Muscle layer of duodenum (tissue), 2 donors: ENCODE results near the gene PRSS53.
A peak's percentile ranks its signal among the peaks of the same experiment; 100 is the strongest.

ENCODE experiments used
- H3K27ac ChIP-seq: one replicate; pipeline ENCODE4 v1.7.0; 2013; ENCODE audit warnings: mild to moderate bottlenecking, low read length
- H3K27me3 ChIP-seq: one replicate; pipeline ENCODE4 v1.7.0; 2013; ENCODE audit warnings: low read depth, mild to moderate bottlenecking, control low read depth, low read length
- H3K36me3 ChIP-seq, 2 donors: one replicate each; pipeline ENCODE4 v1.7.0; 2013; ENCODE audit warnings: low read length in 2 of 2, control low read depth in 1 of 2, mild to moderate bottlenecking in 1 of 2; ENCODE audit not compliant: insufficient read depth in 2 of 2, control insufficient read depth in 1 of 2
- H3K4me1 ChIP-seq, 2 donors: one replicate each; pipeline ENCODE4 v1.7.0; 2013; ENCODE audit warnings: low read length in 2 of 2, mild to moderate bottlenecking in 2 of 2, control low read depth in 1 of 2, moderate library complexity in 1 of 2; ENCODE audit not compliant: insufficient read depth in 2 of 2, control insufficient read depth in 1 of 2
- H3K4me3 ChIP-seq, 2 donors: one replicate each; pipeline ENCODE4 v1.7.0; 2013; ENCODE audit warnings: low read length in 2 of 2, low read depth in 1 of 2, mild to moderate bottlenecking in 1 of 2
- H3K9me3 ChIP-seq, 2 donors: one replicate each; pipeline ENCODE4 v1.7.0; 2013; ENCODE audit warnings: low read length in 2 of 2, control low read depth in 1 of 2, mild to moderate bottlenecking in 1 of 2; ENCODE audit not compliant: control insufficient read depth in 1 of 2
- donor health status: healthy.

Gene PRSS53

GRCh38 chr16:31130899-31131298 is 42.2 kb upstream of the PRSS53 start:
- Histone ChIP-seq H3K4me1 (peaks cover 6 to 7% of the 10 kb centered on the region in 2 donors), H3K27ac (peak overlapping the region; percentile 94), H3K9me3 (no peaks in the 10 kb centered on the region), H3K27me3 (no peaks in the 10 kb centered on the region), H3K4me3 (no peak overlapping the region), H3K36me3 (peaks cover 26 to 39% of the 10 kb centered on the region in 2 donors)

- Histone ChIP-seq H3K27ac (peak overlapping the region; percentile 94), H3K4me1 (peaks cover 6 to 7% of the 10 kb centered on the region in 2 donors), H3K9me3 (no peaks in the 10 kb centered on the region), H3K36me3 (peaks cover 26 to 42% of the 10 kb centered on the region in 2 donors), H3K27me3 (no peaks in the 10 kb centered on the region), H3K4me3 (no peak overlapping the region)
Observed at GRCh38 chr16:31130336-31130891, 41.7 kb upstream of the PRSS53 start.

GRCh38 chr16:31129568-31130335 is 41.0 kb upstream of the PRSS53 start:
- peak overlapping the region; percentile 94 for H3K27ac ChIP-seq
- H3K4me1 ChIP-seq: peaks cover 5 to 6% of the 10 kb centered on the region in 2 donors
- H3K4me3 ChIP-seq: no peak overlapping the region

GRCh38 chr16:31128711-31129567 is 40.2 kb upstream of the PRSS53 start:
- Histone ChIP-seq H3K9me3 (no peaks in the 10 kb centered on the region), H3K4me3 (no peak overlapping the region), H3K27me3 (no peaks in the 10 kb centered on the region), H3K27ac (peak overlapping the region; percentile 94), H3K4me1 (peaks cover 0 to 6% of the 10 kb centered on the region in 2 donors), H3K36me3 (peaks cover 26 to 42% of the 10 kb centered on the region in 2 donors)

More at GRCh38 chr16:31129568-31130335, 41.0 kb upstream of the PRSS53 start:
- H3K27me3 ChIP-seq: no peaks in the 10 kb centered on the region
- no peaks in the 10 kb centered on the region for H3K9me3 ChIP-seq
- H3K36me3 ChIP-seq: peaks cover 26 to 42% of the 10 kb centered on the region in 2 donors

- H3K27me3 ChIP-seq: no peaks in the 10 kb centered on the region
- peak overlapping the region; percentile 94 for H3K27ac ChIP-seq
- peaks cover 24 to 45% of the 10 kb centered on the region in 2 donors for H3K36me3 ChIP-seq
- peaks cover 0 to 6% of the 10 kb centered on the region in 2 donors for H3K4me1 ChIP-seq
- H3K9me3 ChIP-seq: no peaks in the 10 kb centered on the region
- H3K4me3 ChIP-seq: no peak overlapping the region
Observed at GRCh38 chr16:31127182-31127581, 38.4 kb upstream of the PRSS53 start.

- Histone ChIP-seq H3K36me3 (peaks cover 23 to 45% of the 10 kb centered on the region in 2 donors), H3K27ac (no peak overlapping the region), H3K4me3 (no peak overlapping the region), H3K9me3 (no peaks in the 10 kb centered on the region), H3K27me3 (no peaks in the 10 kb centered on the region), H3K4me1 (peaks cover 0 to 6% of the 10 kb centered on the region in 2 donors)
Observed at GRCh38 chr16:31125844-31126243, 37.1 kb upstream of the PRSS53 start.

GRCh38 chr16:31120129-31120528 is 31.4 kb upstream of the PRSS53 start:
- peaks cover 17 to 32% of the 10 kb centered on the region in 2 donors for H3K36me3 ChIP-seq
- no peaks in the 10 kb centered on the region for H3K27me3 ChIP-seq
- peaks cover 8 to 13% of the 10 kb centered on the region in 2 donors for H3K4me1 ChIP-seq
- H3K9me3 ChIP-seq: no peaks in the 10 kb centered on the region
- peak overlapping the region; percentile 100 for H3K27ac ChIP-seq
- H3K4me3 ChIP-seq: no peak overlapping the region

GRCh38 chr16:31118223-31119155 is 29.7 kb upstream of the PRSS53 start:
- peak overlapping the region; percentile 73 to 87 for H3K4me3 ChIP-seq
- no peaks in the 10 kb centered on the region for H3K9me3 ChIP-seq
- H3K4me1 ChIP-seq: peaks cover 8 to 13% of the 10 kb centered on the region in 2 donors
- no peaks in the 10 kb centered on the region for H3K27me3 ChIP-seq
- H3K27ac ChIP-seq: peak overlapping the region; percentile 100
- H3K36me3 ChIP-seq: peaks cover 17 to 32% of the 10 kb centered on the region in 2 donors

- Histone ChIP-seq H3K27me3 (no peaks in the 10 kb centered on the region), H3K9me3 (no peaks in the 10 kb centered on the region), H3K4me3 (peak within 1 kb of the TSS; percentile 73 to 87), H3K4me1 (peaks cover 8 to 13% of the 10 kb centered on the region in 2 donors), H3K27ac (peak within 1 kb of the TSS; percentile 100), H3K36me3 (peaks cover 17 to 39% of the 10 kb centered on the region in 2 donors)
Observed at GRCh38 chr16:31117384-31118222, 28.9 kb upstream of the PRSS53 start, which contains the start of gene KAT8. Gene KAT8 (plus strand): TSS chr16:31117664. CDS start chr16:31117682, 18 bp downstream.

GRCh38 chr16:31114468-31114867 is 25.7 kb upstream of the PRSS53 start:
- Histone ChIP-seq H3K4me3 (no peak overlapping the region), H3K36me3 (peaks cover 21 to 42% of the 10 kb centered on the region in 2 donors), H3K9me3 (no peaks in the 10 kb centered on the region), H3K4me1 (peaks cover 8 to 13% of the 10 kb centered on the region in 2 donors), H3K27ac (no peak overlapping the region), H3K27me3 (no peaks in the 10 kb centered on the region)
